Measurements from ENCODE around the gene KIF6.

Gene KIF6

GRCh38 chr6:39404312-39404711 lies 320.9 kb downstream of the KIF6 start:
- Histone ChIP-seq H3K4me1 (ENCODE audit: control insufficient read depth, insufficient read depth, low read length) (no peaks in the 10 kb centered on the region), H3K27ac (ENCODE audit: low read depth, low read length) (no peak overlapping the region), H3K27me3 (ENCODE audit: control insufficient read depth, insufficient read depth, low read length) (no peaks in the 10 kb centered on the region), H3K9ac (ENCODE audit: low read length) (no peak overlapping the region), H3K36me3 (ENCODE audit: control insufficient read depth, insufficient read depth, low read length) (no peaks in the 10 kb centered on the region), H3K4me3 (ENCODE audit: low read length) (no peak overlapping the region)

DNA sequence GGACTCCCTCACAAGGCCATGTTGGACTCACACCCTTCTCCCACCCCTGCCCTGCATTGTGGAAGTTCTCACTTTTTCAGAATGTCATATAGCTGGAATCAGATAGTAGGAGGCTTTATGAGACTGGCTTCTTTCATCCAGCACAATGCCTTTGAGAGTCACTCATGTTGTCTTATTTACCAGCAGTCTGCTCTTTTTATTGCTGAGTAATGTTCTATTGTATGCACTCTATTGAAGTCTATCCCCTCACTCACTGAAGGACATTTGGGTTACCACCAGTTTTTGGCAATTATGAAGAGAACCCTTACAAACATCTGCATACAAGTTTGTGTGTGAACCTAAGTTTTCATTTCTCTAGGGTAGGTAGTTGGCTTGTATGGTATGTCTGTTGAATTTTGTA lies 321.9 kb downstream of the KIF6 start:
- H3K4me3 ChIP-seq (ENCODE audit: low read length): no peak overlapping the region
- H3K27ac ChIP-seq (ENCODE audit: low read depth, low read length): no peak overlapping the region
- no peaks in the 10 kb centered on the region for H3K36me3 ChIP-seq (ENCODE audit: control insufficient read depth, insufficient read depth, low read length)
- no peak overlapping the region for H3K9ac ChIP-seq (ENCODE audit: low read length)
- no peaks in the 10 kb centered on the region for H3K4me1 ChIP-seq (ENCODE audit: control insufficient read depth, insufficient read depth, low read length)
- no peaks in the 10 kb centered on the region for H3K27me3 ChIP-seq (ENCODE audit: control insufficient read depth, insufficient read depth, low read length)

DNA sequence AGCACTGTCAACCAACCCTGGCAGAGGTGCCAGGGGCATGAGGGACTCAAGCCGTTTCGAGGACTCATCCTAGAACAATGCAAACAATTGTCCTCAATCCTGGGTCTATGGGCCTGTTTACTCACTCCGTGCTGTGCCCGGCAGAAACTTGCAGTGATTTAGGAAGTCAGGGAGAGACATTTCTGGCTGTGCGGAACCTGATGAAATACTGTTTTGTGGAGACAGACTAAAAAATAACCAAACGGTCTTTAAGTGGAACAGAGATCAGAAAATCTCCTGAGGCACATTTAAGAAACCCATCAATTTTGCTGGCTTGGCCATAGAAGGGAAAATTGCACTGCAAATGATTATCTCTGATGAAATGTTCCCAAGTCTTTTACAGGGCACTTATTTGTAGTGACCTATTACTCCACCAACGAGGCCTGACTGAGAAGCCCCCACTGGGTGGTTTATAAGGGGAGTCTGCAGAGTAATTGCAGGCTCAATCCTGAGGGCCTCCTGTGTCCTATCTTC lies 322.9 kb downstream of the KIF6 start:
- H3K4me3 ChIP-seq (ENCODE audit: low read length): no peak overlapping the region
- no peaks in the 10 kb centered on the region for H3K4me1 ChIP-seq (ENCODE audit: control insufficient read depth, insufficient read depth, low read length)
- H3K27me3 ChIP-seq (ENCODE audit: control insufficient read depth, insufficient read depth, low read length): no peaks in the 10 kb centered on the region
- H3K27ac ChIP-seq (ENCODE audit: low read depth, low read length): no peak overlapping the region
- no peaks in the 10 kb centered on the region for H3K36me3 ChIP-seq (ENCODE audit: control insufficient read depth, insufficient read depth, low read length)
- no peak overlapping the region for H3K9ac ChIP-seq (ENCODE audit: low read length)

DNA sequence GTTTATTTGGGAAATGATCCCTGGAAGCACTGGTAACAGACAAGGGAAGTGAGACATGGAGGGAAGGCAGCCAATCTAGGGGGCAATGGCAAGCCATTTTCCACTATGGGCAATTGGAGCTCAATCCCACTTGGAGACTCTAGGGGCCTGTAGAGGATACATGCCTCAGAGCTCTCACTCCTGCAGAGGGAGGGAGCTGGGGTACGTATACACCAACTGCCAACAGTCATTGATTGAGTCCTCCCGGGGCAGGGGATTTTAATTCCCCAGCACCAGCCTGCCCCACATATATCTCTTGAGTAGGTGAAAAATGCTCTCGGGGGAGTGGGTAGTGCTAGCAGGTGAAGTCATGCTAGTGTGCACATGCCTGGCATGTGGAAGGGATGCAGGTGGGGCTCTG lies 323.8 kb downstream of the KIF6 start:
- H3K9ac ChIP-seq (ENCODE audit: low read length): no peak overlapping the region
- no peak overlapping the region for H3K4me3 ChIP-seq (ENCODE audit: low read length)
- H3K4me1 ChIP-seq (ENCODE audit: control insufficient read depth, insufficient read depth, low read length): no peaks in the 10 kb centered on the region
- H3K36me3 ChIP-seq (ENCODE audit: control insufficient read depth, insufficient read depth, low read length): no peaks in the 10 kb centered on the region
- H3K27ac ChIP-seq (ENCODE audit: low read depth, low read length): no peak overlapping the region
- H3K27me3 ChIP-seq (ENCODE audit: control insufficient read depth, insufficient read depth, low read length): no peaks in the 10 kb centered on the region

DNA sequence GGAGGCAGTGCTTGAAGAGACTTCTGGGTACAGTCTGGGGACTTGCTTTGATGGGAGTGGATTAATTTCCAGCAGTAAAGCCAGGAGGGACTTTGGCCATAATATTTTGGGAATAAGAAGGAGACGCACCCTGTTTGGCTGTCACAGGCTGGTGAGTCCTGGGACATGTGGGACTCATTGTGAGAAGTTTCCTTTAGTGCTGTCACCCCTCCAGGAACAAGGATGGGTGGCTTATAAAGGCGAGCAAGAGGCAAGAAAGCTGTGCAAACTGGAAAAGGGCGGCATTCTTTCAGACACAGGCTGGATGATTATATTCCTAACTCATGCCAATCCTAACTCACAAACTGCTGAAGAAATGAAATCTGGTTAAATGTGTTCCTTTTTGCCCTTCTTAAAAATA lies 325.2 kb downstream of the KIF6 start:
- no peak overlapping the region for H3K4me3 ChIP-seq (ENCODE audit: low read length)
- H3K27me3 ChIP-seq (ENCODE audit: control insufficient read depth, insufficient read depth, low read length): no peaks in the 10 kb centered on the region
- no peaks in the 10 kb centered on the region for H3K36me3 ChIP-seq (ENCODE audit: control insufficient read depth, insufficient read depth, low read length)
- no peak overlapping the region for H3K27ac ChIP-seq (ENCODE audit: low read depth, low read length)
- H3K9ac ChIP-seq (ENCODE audit: low read length): no peak overlapping the region
- H3K4me1 ChIP-seq (ENCODE audit: control insufficient read depth, insufficient read depth, low read length): no peaks in the 10 kb centered on the region

GRCh38 chr6:39396854-39397253 lies 328.4 kb downstream of the KIF6 start:
- Histone ChIP-seq H3K4me3 (ENCODE audit: low read length) (no peak overlapping the region), H3K36me3 (ENCODE audit: control insufficient read depth, insufficient read depth, low read length) (no peaks in the 10 kb centered on the region), H3K27me3 (ENCODE audit: control insufficient read depth, insufficient read depth, low read length) (no peaks in the 10 kb centered on the region), H3K9ac (ENCODE audit: low read length) (no peak overlapping the region), H3K4me1 (ENCODE audit: control insufficient read depth, insufficient read depth, low read length) (no peaks in the 10 kb centered on the region), H3K27ac (ENCODE audit: low read depth, low read length) (no peak overlapping the region)

GRCh38 chr6:39393075-39393474 lies 332.1 kb downstream of the KIF6 start:
- no peak overlapping the region for H3K4me3 ChIP-seq (ENCODE audit: low read length)
- no peak overlapping the region for H3K27ac ChIP-seq (ENCODE audit: low read depth, low read length)

GRCh38 chr6:39391182-39391581 lies 334.0 kb downstream of the KIF6 start:
- no peak overlapping the region for H3K9ac ChIP-seq (ENCODE audit: low read length)
- no peak overlapping the region for H3K4me3 ChIP-seq (ENCODE audit: low read length)
- no peaks in the 10 kb centered on the region for H3K36me3 ChIP-seq (ENCODE audit: control insufficient read depth, insufficient read depth, low read length)
- H3K27ac ChIP-seq (ENCODE audit: low read depth, low read length): no peak overlapping the region
- no peaks in the 10 kb centered on the region for H3K4me1 ChIP-seq (ENCODE audit: control insufficient read depth, insufficient read depth, low read length)
- no peaks in the 10 kb centered on the region for H3K27me3 ChIP-seq (ENCODE audit: control insufficient read depth, insufficient read depth, low read length)

More at GRCh38 chr6:39393075-39393474, 332.1 kb downstream of the KIF6 start:
- H3K36me3 ChIP-seq (ENCODE audit: control insufficient read depth, insufficient read depth, low read length): no peaks in the 10 kb centered on the region
- no peaks in the 10 kb centered on the region for H3K27me3 ChIP-seq (ENCODE audit: control insufficient read depth, insufficient read depth, low read length)
- no peak overlapping the region for H3K9ac ChIP-seq (ENCODE audit: low read length)
- H3K4me1 ChIP-seq (ENCODE audit: control insufficient read depth, insufficient read depth, low read length): no peaks in the 10 kb centered on the region

- H3K36me3 ChIP-seq (ENCODE audit: control insufficient read depth, insufficient read depth, low read length): no peaks in the 10 kb centered on the region
- H3K27ac ChIP-seq (ENCODE audit: low read depth, low read length): no peak overlapping the region
- no peaks in the 10 kb centered on the region for H3K27me3 ChIP-seq (ENCODE audit: control insufficient read depth, insufficient read depth, low read length)
- H3K4me1 ChIP-seq (ENCODE audit: control insufficient read depth, insufficient read depth, low read length): no peaks in the 10 kb centered on the region
- no peak overlapping the region for H3K9ac ChIP-seq (ENCODE audit: low read length)
- no peak overlapping the region for H3K4me3 ChIP-seq (ENCODE audit: low read length)
These were observed 335.8 kb downstream of the KIF6 start for GRCh38 chr6:39389484-39389767.

DNA sequence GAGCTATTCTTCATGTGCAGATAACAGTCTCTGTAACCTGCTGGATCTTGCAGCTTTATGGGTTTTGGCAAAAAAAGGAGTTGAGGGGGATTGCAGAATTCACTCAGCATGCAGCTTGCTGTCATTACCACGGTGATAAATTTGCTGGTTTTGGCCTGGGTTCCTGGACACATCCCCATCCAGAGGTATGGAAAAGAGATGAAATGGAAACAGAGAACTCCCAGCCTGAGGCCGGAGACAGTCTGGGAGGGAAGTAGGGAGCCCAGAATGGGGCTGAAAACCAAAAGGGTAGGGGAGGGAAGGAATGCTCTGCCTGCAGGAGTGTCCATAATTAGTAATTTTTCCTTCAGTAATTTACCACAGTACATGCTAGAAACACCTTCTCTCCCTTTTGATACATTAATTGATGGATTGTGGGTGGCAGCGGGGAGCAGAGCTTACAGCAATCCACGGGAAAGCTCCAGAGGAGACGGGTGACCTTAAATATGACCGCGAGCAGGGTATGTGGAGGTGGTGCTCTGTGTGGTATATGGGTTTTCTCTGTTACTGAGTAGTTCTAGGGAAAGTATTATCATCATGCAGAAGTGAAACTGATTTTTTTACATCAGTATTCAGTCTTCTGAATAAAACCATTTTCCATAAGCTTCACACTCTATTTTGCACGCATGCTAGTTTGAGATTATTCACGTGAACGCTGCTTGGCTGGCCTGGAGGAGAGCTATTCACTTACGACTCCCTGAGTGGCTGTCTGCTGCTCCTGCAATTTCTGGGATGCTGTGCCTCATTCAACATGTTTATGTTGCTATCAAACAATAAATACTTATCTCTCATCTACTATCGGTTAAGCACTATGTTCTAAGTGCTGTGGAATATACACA lies 336.4 kb downstream of the KIF6 start:
- no peaks in the 10 kb centered on the region for H3K36me3 ChIP-seq (ENCODE audit: control insufficient read depth, insufficient read depth, low read length)
- H3K9ac ChIP-seq (ENCODE audit: low read length): no peak overlapping the region
- H3K27me3 ChIP-seq (ENCODE audit: control insufficient read depth, insufficient read depth, low read length): no peaks in the 10 kb centered on the region
- H3K27ac ChIP-seq (ENCODE audit: low read depth, low read length): no peak overlapping the region
- no peaks in the 10 kb centered on the region for H3K4me1 ChIP-seq (ENCODE audit: control insufficient read depth, insufficient read depth, low read length)
- no peak overlapping the region for H3K4me3 ChIP-seq (ENCODE audit: low read length)

DNA sequence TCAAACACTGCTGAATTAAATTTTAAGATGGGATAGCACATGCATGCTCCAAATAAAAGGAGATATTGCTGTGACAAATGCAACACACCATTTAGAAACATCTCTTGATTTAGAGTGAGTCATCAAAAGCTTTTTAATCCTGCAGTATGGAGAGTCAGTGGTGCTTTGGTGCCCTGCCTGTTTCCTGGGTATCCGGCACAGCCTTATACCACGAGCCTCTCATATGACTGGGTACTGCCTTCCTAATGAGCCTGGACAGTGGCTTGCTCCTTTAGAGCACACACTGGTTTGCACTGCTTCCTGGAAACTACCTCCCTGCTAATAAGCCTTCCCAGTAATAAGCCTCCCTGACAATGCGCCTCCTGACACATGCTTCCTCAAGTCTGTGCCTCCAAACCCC lies 337.4 kb downstream of the KIF6 start:
- Histone ChIP-seq H3K9ac (ENCODE audit: low read length) (no peak overlapping the region), H3K36me3 (ENCODE audit: control insufficient read depth, insufficient read depth, low read length) (no peaks in the 10 kb centered on the region), H3K27me3 (ENCODE audit: control insufficient read depth, insufficient read depth, low read length) (no peaks in the 10 kb centered on the region), H3K27ac (ENCODE audit: low read depth, low read length) (no peak overlapping the region), H3K4me3 (ENCODE audit: low read length) (no peak overlapping the region), H3K4me1 (ENCODE audit: control insufficient read depth, insufficient read depth, low read length) (no peaks in the 10 kb centered on the region)

- Histone ChIP-seq H3K27me3 (ENCODE audit: control insufficient read depth, insufficient read depth, low read length) (no peaks in the 10 kb centered on the region), H3K4me1 (ENCODE audit: control insufficient read depth, insufficient read depth, low read length) (no peaks in the 10 kb centered on the region), H3K36me3 (ENCODE audit: control insufficient read depth, insufficient read depth, low read length) (no peaks in the 10 kb centered on the region), H3K4me3 (ENCODE audit: low read length) (no peak overlapping the region), H3K27ac (ENCODE audit: low read depth, low read length) (no peak overlapping the region), H3K9ac (ENCODE audit: low read length) (no peak overlapping the region)
These were observed 338.7 kb downstream of the KIF6 start for GRCh38 chr6:39386487-39386886.

DNA sequence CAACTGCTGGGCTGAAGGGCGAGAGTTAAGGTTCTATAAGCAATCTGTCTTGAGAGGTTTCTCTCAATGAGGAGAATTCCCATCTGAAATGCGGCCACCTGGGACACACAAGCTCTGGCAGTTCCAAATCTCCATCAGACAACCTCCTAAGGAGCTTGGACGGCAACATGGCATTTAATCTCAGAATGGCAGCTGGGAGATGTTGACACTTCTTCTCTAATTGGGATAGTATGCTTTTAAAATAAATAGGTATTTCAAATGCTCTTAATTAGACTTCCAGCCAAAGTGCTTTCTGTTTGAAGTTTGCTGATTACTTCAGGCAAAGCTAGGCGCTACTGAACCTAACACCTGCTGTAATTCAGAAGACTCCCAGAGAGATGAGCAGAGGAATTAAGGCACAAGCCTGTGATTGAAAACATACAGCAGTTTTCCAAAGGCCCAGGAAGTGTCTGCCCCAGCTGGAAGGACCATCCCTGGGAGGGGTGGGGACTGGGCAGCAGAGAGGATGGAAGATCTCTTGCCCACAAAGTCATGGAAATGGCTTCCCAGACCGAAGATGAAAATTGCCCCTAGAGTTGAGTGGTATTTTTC lies 343.6 kb downstream of the KIF6 start:
- no peaks in the 10 kb centered on the region for H3K4me1 ChIP-seq (ENCODE audit: control insufficient read depth, insufficient read depth, low read length)
- H3K27me3 ChIP-seq (ENCODE audit: control insufficient read depth, insufficient read depth, low read length): no peaks in the 10 kb centered on the region
- H3K9ac ChIP-seq (ENCODE audit: low read length): no peak overlapping the region
- no peak overlapping the region for H3K27ac ChIP-seq (ENCODE audit: low read depth, low read length)
- H3K36me3 ChIP-seq (ENCODE audit: control insufficient read depth, insufficient read depth, low read length): no peaks in the 10 kb centered on the region
- H3K4me3 ChIP-seq (ENCODE audit: low read length): no peak overlapping the region
